A673 (cell line): ENCODE results near the gene NYNRIN.

ENCODE experiments used
- CTCF ChIP-seq: fragments of 300-800, 200-600 bp; sonication (generic); conservative IDR thresholded peaks from 2 replicates; pipeline ENCODE4 v1.5.1; 2017; ENCODE audit warnings: low read depth, mild to moderate bottlenecking, antibody characterized with exemption, low read length, moderate library complexity, mixed read lengths
- EZH2 ChIP-seq: fragments of 200-600 bp; sonication (generic); IDR thresholded peaks from 2 replicates; pipeline ENCODE4 v1.6.1; 2017; ENCODE audit warnings: borderline replicate concordance, low read depth, mild to moderate bottlenecking, mixed read lengths, antibody characterized with exemption, low read length; ENCODE audit not compliant: poor library complexity, severe bottlenecking

GRCh38 chr14:24426150-24426911 lies 27.5 kb downstream of the NYNRIN start:
- TF ChIP-seq EZH2 (no peak), CTCF (no peak)
